Stomach smooth muscle (tissue), 2 donors: Measurements from ENCODE around the gene ASIC4.

ENCODE experiments used
- H3K27ac ChIP-seq: one replicate; pipeline ENCODE4 v1.7.0; 2013; ENCODE audit warnings: mild to moderate bottlenecking, low read length, inconsistent platforms
- H3K27me3 ChIP-seq, 2 donors: one replicate each; pipeline ENCODE4 v1.7.0; 2013; ENCODE audit warnings: low read length in 2 of 2; ENCODE audit not compliant: insufficient read depth in 2 of 2, control insufficient read depth in 1 of 2
- H3K36me3 ChIP-seq, 2 donors: one replicate each; pipeline ENCODE4 v1.7.0; 2013; ENCODE audit warnings: low read length in 2 of 2; ENCODE audit not compliant: control insufficient read depth in 2 of 2, insufficient read depth in 2 of 2
- H3K4me1 ChIP-seq: one replicate; pipeline ENCODE4 v1.7.0; 2013; ENCODE audit warnings: low read length; ENCODE audit not compliant: control insufficient read depth, insufficient read depth
- H3K4me3 ChIP-seq, 2 donors: one replicate each; pipeline ENCODE4 v1.7.0; 2013; ENCODE audit warnings: low read length in 2 of 2
- H3K9ac ChIP-seq, 2 donors: one replicate each; pipeline ENCODE4 v1.7.0; 2013; ENCODE audit warnings: low read length in 2 of 2, mild to moderate bottlenecking in 1 of 2
- H3K9me3 ChIP-seq, 2 donors: one replicate each; pipeline ENCODE4 v1.7.0; 2013; ENCODE audit warnings: low read length in 2 of 2; ENCODE audit not compliant: control insufficient read depth in 2 of 2
- donor health status: healthy.
- donor health status: Pancreatic carcinoma.

ASIC4 gene

DNA sequence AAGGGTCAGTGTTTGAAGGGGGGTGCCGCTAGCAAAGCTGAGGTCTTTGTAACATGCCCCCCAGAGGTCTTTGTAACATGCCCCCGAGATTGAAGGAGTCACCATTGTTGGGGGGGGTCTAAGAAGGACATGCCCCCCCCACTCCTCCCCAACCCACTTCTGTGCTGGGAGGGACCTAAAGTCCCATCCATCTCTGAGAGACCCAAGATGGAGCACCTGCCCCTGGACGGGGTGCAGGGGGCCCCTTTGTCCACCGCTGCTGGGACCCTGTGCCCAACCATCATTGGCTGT lies 5.9 kb upstream of the ASIC4 start:
- Histone ChIP-seq H3K27me3 (peaks cover 5 to 8% of the 10 kb centered on the region in 2 donors), H3K4me3 (no peak overlapping the region), H3K36me3 (peaks cover 20 to 22% of the 10 kb centered on the region in 2 donors), H3K9ac (no peak overlapping the region), H3K4me1 (peaks cover 12% of the 10 kb centered on the region), H3K9me3 (no peaks in the 10 kb centered on the region), H3K27ac (no peak overlapping the region)

DNA sequence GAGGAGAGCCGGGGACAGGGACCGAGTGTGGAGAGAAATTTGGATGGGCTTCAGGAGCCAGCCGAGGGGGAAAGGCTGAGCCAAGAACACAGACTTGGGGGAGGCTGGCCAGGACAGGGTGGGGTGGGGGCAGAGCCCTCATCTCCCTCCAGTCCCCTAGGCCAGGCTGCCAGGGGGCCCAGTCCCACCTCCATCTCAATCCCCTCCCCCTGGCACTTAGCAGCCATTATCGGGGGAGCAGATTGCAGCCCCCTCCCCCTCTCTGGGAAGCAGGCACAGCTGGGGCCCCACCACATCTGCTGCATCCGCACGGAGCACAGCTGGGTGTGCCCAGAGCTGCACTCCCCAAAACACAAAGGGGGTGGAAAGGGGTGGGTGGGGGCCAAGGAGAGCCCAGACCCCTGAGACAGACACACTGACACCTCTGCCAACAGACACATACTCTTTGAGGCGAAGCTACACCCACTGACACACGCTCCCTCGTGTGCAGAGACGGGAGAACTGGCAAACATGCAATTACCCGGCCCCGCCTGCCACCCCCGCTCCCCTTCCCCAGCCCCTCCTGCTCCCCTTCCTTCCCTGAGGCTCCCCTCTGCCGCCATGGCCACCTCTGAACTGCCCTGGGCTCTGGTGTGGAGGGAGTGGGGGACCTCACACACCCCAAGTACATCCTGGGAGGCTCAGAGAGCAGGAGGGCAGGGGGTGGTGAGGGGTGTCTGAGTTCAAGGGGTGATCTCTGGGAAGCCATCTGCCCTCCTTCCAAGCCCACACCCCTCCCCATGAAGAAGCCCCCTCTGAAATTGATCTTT lies 5.1 kb upstream of the ASIC4 start:
- Histone ChIP-seq H3K36me3 (peaks cover 12 to 15% of the 10 kb centered on the region in 2 donors), H3K9me3 (no peaks in the 10 kb centered on the region), H3K4me3 (no peak overlapping the region), H3K27me3 (peaks cover 5 to 11% of the 10 kb centered on the region in 2 donors), H3K27ac (no peak overlapping the region), H3K9ac (no peak overlapping the region), H3K4me1 (peaks cover 14% of the 10 kb centered on the region)

DNA sequence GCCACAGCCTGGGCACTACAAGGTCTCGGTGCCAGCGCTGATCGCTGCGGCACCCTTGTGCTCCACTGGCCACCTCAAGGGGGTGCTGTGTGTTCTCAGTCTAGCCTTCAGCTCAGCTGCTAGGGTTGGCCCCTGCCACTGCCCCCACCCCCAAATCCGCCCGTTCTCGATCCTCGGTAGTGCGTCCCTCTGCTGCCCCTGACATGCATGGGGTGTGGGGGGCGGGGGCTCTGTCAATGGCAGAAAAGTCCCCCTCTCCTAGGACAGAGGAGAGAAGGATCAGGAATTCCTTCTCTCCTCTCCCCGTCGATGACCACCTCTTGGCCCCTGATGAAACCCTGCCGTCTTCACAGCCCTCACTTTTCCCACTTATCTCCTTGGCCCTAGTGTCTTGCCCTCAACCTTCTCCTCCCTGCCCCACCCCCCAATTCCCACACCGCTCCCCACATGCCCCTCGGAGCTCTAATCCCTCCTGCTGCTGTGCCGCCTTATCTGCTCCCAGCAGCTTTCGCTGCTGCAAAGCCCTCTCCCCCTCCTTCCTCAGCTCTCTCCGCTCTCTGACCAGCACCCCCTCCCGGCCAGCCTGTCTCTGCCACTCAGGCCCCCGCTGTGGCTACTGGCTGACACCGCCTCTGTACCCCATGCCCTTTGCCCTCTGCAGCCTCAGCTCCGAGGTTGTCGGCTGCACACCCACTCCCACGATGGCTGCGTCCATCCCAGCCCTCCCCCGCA lies 4.3 kb upstream of the ASIC4 start:
- Histone ChIP-seq H3K36me3 (peaks cover 7 to 9% of the 10 kb centered on the region in 2 donors), H3K4me3 (peak overlapping the region; percentile 47 to 60), H3K27ac (no peak overlapping the region), H3K9ac (no peak overlapping the region), H3K4me1 (peaks cover 17% of the 10 kb centered on the region), H3K27me3 (peaks cover 10 to 11% of the 10 kb centered on the region in 2 donors), H3K9me3 (no peaks in the 10 kb centered on the region)

DNA sequence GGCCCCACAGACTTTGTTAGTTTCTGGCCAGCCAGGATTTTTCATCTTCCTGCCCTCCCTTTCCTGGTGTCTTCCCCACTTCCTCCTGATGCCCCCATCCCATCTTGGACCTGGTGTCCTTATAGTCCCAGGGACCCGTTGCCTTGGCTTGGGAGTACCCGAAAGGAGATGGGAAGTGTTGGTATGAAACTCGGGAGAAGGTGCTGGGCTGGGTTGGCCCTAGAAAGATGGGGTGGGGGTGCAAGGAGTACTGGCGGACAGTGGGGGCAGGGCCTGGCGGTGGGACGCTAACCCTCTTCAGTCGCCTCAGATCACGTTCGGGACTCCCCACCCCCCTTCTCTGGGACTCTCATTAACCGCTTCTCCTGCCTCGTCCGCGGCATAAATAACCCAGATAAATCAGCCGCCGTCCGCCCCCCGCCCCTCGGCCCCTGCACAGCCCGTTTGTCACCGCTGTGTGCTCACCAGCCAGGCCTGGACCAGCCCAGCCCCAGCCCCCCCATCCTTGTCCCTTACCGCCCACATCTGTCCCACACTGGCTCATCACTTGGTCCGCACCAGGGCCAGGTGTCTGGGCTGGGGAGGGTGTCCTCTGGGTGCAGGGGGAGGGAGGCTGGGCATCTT lies 3.7 kb upstream of the ASIC4 start:
- H3K9ac ChIP-seq: no peak overlapping the region

DNA sequence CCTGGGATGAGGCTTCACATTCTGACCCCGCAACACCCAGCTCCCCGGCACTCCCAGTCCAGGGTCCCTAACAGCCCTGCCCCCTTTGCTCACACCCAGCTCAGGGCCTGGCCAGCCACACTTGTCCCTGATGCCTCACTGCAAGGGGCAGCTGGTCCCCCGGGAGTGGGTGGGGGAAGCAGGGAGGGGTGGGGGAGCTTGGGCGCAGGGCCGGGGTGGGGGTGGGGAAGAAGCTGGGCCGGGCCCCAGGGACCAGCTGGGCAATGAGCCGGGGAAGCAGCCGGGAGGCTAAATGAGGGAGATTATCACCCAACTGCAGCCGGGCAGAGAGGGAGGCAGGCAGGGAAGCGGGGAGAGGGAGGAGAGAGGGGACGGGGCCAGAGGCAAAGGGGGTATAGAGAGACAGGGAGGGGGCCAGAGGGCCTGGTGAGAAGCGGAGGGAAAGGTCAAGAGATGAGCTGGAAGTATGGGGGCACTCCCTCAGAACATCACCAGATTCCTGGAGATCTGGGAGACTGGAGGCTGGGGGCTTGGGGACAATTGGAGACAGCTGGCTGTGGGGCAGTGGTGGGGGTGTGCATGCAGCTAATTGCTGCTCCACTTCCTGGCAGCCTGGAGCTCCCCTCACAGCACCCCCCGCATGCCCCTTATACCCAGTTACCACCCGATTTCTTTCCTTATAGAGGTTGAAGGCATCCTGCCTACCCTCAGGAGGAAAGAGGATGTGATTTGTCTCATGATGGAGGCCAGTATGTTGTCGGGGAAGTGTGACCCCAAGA lies 2.5 kb upstream of the ASIC4 start:
- H3K9ac ChIP-seq: no peak overlapping the region
- no peak overlapping the region for H3K4me3 ChIP-seq

More for the DNA sequence above, 3.7 kb upstream of the ASIC4 start:
- peaks cover 17% of the 10 kb centered on the region for H3K4me1 ChIP-seq
- no peaks in the 10 kb centered on the region for H3K9me3 ChIP-seq
- peaks cover 7% of the 10 kb centered on the region in 2 donors for H3K36me3 ChIP-seq
- H3K27ac ChIP-seq: no peak overlapping the region
- peak overlapping the region in 1 of 2 donors; percentile 60 for H3K4me3 ChIP-seq
- peaks cover 10 to 13% of the 10 kb centered on the region in 2 donors for H3K27me3 ChIP-seq

DNA sequence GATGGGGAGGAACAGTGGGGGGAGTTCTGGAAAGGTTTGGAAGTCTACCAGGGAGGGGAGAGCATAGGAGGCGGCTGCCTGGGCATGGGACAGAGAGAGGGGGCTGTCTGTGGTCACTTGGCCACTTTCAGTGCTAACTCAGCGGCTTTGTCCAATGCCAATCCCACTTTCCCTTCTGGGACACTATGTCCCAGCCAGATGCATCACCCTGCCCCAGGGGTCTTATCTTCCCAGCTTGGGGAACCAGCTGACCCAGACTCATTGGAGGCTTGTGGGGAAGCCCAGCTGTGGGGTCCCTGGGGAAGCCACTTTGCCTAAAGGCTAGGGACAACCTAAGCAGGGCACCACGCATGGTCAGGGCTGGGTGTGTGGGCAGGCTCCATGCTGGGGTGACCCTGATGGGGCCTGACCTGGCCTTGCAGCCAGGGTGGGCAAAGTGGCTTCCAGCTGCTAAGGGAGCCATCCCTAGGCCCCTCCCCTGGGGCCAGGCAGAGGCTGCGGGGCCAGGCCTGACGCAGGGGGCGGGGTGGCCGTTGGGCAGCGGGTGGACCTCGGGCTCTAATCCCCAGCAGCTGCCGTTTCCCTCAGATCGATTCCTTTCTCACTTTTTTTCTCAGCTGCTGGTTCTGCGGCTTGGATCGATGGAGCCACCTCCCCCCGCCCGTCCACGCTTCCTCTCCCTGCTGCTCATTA lies 1.6 kb upstream of the ASIC4 start:
- Histone ChIP-seq H3K9me3 (no peaks in the 10 kb centered on the region), H3K27me3 (peaks cover 13 to 14% of the 10 kb centered on the region in 2 donors), H3K4me3 (no peak overlapping the region), H3K36me3 (no peaks in the 10 kb centered on the region), H3K9ac (no peak overlapping the region), H3K4me1 (peaks cover 17% of the 10 kb centered on the region), H3K27ac (no peak overlapping the region)

More for the DNA sequence above, 2.5 kb upstream of the ASIC4 start:
- Histone ChIP-seq H3K36me3 (peaks cover 0 to 1% of the 10 kb centered on the region in 2 donors), H3K4me1 (peaks cover 17% of the 10 kb centered on the region), H3K27me3 (peaks cover 13 to 15% of the 10 kb centered on the region in 2 donors), H3K27ac (no peak overlapping the region), H3K9me3 (no peaks in the 10 kb centered on the region)

DNA sequence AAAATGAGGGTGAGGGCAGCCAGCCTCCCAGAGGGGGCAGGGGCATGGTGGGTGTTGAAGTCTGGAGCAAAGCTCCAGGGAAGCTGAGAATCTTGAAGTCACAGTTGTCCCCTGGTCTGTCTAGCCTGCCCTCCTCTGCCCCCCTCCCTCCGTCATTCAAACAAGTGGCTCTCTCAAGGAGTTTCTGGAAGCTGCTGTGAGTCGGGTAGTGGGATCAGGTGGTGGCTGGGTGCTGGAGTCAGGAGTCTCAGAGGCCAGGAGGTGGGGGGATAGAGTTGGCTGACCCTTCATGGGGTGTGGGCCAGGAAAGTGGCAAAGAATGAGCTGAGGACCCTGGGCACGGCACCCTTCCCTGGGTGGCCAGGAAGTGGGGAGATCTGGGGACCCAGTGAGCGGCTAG lies 495 bp upstream of the ASIC4 start:
- Histone ChIP-seq H3K9ac (no peak overlapping the region), H3K27me3 (peaks cover 10 to 13% of the 10 kb centered on the region in 2 donors), H3K4me1 (peaks cover 17% of the 10 kb centered on the region), H3K4me3 (no peak overlapping the region), H3K9me3 (no peaks in the 10 kb centered on the region), H3K27ac (no peak overlapping the region), H3K36me3 (no peaks in the 10 kb centered on the region)

DNA sequence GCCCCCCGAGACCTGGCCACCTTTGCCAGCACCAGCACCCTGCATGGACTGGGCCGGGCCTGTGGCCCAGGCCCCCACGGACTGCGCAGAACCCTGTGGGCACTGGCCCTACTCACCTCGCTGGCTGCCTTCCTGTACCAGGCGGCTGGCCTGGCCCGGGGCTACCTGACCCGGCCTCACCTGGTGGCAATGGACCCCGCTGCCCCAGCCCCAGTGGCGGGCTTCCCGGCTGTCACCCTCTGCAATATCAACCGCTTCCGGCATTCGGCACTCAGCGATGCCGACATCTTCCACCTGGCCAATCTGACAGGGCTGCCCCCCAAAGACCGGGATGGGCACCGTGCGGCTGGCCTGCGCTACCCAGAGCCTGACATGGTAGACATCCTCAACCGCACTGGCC lies 554 bp downstream of the ASIC4 start:
- Histone ChIP-seq H3K27ac (no peak overlapping the region), H3K36me3 (no peaks in the 10 kb centered on the region), H3K4me3 (no peak overlapping the region), H3K9me3 (no peaks in the 10 kb centered on the region), H3K27me3 (peaks cover 8 to 13% of the 10 kb centered on the region in 2 donors), H3K9ac (no peak overlapping the region), H3K4me1 (peaks cover 12% of the 10 kb centered on the region)

DNA sequence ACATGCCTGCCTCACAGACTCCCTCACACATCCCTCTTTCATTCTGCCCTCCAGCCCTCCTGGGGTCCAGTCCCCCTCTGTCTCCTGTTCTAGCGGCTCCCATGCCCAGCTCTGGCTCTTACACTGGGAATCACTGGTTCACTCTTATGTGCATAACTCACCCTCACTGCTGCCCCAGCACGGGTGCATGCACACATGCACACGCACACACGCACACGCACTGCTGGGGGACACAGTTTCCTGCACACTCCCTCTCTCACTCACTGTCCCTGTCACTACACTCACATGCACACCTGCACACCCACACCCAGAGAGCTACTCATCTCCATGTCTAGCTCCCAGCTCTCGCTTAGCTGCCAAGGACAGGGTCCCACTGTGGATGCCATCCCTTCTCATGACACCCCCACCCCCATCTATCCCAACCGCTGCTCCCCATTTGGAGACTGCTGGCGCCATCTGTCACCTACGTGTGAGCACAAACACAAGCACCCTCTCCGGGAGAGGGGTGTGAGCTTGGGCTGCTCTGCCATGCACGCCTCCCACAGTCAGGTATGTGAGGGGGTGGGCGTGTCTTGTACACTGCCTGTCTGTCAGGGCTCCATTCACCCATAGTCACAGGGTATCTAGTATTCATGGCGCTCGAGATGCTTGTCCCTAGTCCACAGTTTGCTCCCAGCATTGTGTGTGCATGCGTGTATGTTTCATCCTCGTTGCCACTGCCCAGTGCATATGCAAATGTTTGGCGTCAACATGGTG lies 1.8 kb downstream of the ASIC4 start:
- Histone ChIP-seq H3K27ac (no peak overlapping the region), H3K4me3 (no peak overlapping the region), H3K36me3 (no peaks in the 10 kb centered on the region), H3K9ac (no peak overlapping the region), H3K27me3 (peaks cover 8 to 13% of the 10 kb centered on the region in 2 donors), H3K4me1 (peaks cover 6% of the 10 kb centered on the region), H3K9me3 (no peaks in the 10 kb centered on the region)
